Stimulated activated CD4-positive, alpha-beta T cell treated with anti-CD3 and anti-CD28 coated beads, TNF-alpha, amount 100 ng/mL, for 48 hours (primary cell): ENCODE results near the gene TFAP2A.

Experiments
- DNase-seq, 3 donors: peaks; one replicate each; pipeline ENCODE4 v3.0.0-alpha.2; 2020; ENCODE audit warnings: low read depth in 3 of 3

Gene TFAP2A

DNA sequence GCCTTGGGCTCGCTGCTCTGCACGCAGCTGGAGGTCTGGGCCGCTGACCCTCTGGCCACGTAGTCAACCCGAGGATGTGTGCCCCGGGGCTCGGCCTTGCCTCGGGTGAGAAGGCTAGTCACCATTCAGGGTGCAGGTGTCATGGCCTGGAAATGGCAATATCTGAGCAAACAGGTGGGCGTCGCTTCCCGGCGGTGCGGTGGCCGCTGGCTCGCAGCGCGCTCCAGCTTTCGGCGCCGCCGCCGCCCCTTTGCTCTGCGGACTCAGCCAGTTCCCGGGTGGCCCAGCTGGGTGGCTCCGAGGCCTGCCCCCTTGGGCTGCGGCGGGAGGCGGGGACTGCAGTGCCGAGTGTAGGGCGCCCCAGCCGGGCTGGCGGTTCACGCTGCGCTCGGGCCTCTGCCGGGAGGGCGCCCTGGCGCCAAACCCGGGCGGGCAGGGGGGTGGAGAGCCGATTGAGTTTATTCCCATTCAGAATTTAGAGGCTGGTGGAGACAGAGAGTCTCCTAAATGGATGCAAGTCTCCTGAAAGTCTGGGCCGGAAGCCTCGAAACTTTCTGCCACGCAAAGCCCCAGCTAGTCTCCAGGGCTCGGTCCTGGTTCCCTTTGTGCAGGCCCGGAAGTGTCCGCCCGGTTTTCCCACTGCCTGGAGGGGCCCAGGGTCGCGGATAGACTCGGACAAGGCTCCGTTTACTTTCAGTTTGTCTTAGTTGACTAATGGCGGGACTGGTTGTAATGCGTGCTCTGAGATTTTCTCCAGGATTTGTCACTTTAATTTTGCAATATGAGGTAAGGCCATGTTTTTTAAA, 11.3 kb upstream of the TFAP2A start:
- DNase-seq: no peak

DNA sequence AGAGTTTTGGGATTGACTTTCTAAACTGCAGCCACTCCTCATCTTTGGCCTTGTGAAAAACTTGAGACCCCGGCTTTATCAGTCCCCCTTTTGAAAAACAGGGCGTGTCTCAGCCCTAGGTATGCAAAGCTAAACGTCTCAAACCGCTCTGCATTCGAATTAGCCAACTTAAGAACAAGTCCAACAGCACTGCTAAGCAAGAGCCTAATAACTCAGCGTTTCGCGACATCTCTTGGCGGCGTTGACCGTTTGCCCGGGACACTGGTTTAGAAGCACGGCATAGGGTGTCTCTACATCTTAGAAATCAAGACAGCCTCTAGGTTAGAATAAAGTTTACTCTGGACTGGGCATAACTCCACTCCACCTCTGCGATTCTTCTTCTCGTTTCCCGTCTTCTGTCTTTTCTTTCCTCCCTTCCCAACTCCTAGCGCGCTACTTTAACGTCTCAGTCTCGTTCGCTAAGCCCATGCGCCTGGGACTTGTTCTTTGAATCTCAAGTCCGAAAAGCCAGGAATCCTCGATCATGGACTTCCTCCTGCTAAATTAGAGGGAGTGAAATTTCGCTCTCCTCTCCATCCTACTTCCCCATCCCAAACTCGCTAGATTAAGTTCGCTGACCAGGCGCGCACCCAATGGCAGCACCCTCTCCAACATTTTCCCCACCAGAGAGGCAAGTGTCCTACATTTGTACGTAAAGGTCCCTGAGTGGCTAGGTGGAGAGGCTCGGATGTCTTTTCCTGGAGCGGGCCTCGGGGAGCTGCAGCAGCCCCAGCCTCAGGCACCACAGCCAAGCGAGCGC, 10.5 kb upstream of the TFAP2A start:
- DNase-seq: no peak

DNA sequence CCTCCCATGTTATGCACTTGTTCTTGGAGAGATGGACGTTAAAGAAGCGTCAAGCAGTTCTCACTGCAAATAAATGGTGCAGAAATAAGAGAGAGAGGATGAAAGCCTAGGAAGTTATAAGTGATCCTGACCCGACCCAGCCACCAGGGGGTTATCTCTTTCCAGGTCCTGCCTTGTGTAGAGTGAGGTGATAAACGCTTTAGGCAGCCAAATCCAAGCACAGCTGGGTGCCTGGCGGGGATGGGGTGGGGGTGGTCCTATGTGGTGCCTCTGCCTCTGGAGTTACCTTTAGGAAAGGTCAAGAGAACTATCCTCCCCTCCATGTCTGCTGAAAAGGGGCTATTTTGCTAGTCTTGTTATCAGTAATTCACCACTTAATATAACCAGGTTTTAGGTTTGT, 9.2 kb upstream of the TFAP2A start:
- DNase-seq: no peak

DNA sequence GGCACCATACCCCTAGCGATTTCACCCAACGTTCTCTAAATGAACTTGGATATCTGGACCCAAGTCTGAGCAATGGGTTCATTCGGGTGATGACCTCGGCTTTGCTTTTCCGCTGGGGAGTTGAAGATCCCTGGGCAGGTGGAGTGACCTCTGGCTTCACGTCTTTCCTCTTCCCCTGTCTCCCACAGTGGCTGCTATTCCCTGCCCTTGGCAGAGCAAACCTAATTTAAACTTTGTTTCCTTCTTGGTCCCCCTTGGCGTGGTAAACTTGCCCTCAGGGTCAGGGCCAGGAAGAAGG, 7.8 kb upstream of the TFAP2A start:
- no peak for DNase-seq

DNA sequence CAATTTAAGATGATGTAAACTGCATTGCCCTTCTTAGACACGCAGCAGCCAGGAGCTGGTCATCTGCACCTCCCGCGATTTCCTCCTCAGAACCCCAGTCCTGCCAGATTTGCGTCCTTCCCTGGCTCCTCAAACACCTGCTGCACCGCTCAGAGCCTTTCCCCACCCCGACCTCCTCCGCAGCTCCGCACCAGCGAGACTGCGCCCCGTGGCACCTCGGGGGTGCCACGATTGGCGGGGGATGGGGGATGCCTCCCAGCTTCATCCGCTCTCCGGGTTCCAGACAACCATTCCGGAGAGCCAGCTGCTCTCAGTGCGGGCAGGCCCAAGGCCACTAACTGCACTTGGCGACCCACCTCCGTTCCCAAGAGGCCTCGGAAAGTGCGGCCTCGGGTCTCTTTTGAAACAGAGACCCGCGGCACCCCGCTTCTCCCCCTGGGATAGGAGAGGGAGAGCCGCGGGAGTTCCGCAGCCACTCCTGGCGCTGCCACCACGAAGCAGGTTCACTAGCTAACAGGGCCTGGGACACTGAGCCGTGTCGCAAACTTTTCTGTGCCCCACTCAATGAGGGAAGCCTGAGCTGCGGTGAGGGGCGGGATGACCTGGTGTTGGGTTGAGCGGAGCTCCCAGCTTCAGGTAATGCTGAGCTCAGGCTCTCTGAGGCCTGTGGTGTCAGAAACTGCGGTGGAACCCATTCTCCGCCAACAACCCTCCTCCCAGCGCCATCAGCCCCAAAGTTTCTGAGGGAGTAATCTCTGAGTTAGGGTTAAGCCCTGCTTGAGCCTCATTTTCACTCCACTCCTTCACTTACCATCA, 7.3 kb upstream of the TFAP2A start:
- DNase-seq: no peak

DNA sequence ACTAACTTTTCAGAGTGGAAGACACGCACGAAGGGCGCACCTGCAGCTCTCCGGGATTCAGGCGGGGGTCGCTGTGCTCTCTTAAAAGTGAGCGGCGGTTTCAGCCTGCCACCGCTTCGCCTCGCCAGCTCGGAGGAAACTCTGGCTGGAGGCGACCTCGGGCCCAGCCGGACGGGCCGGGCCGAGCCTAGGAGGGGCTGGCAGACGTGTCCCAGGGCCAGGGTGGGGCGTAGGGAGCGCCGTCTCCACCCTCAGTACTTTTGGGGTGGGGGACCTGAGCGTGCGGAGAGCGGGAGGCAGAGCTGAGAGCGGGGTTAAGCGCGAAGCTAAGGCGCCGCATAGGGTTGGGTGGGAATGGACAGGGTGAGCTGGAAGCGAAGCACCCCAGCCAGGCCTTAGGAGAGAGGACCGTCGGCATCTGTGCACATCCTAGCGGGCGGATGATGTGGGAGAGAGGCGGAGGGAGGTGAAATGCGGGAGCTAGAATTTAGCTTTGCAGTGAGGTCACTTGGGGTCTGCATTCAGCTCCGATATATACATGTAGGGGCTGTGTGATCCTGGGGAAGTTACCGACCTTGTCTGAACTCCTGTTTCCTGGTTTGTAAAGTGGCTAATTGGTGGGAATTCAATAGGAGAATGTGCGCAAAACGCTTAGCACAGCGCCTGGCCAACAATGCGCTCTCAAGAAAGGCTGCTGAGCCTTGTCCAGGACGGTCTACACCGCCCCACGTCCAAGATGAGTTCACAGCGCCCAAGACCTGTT, 6.5 kb upstream of the TFAP2A start:
- no peak for DNase-seq

DNA sequence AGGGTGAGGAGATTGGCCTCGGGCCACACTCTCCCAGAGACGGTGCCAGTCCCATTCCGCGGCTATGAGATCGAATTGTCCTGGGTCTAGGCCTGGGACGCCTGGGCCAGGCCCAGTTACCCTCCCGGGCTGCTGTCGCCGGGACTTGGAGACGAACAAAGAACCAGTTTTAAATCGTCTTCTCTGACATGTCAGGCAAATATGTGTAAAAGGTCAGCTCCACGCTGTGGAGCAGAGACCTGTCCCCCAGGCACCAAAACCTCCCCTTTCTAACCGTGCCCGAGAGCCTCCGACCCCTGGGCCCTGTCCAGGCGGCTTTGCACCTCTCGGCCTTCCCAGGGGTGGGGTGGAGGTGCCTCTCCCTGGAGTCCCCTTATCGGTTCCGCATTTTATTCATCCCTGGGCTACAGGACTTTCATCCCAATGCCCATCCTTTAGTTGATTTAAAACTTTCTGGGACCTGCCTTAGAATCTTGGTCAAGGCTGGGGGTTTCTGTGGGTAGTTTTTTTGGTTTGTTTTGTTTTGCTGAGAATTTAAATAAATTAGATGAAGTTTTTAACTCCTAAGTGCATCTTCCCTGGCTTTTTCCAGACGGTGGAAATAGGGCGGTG, 5.8 kb upstream of the TFAP2A start:
- DNase-seq: no peak

DNA sequence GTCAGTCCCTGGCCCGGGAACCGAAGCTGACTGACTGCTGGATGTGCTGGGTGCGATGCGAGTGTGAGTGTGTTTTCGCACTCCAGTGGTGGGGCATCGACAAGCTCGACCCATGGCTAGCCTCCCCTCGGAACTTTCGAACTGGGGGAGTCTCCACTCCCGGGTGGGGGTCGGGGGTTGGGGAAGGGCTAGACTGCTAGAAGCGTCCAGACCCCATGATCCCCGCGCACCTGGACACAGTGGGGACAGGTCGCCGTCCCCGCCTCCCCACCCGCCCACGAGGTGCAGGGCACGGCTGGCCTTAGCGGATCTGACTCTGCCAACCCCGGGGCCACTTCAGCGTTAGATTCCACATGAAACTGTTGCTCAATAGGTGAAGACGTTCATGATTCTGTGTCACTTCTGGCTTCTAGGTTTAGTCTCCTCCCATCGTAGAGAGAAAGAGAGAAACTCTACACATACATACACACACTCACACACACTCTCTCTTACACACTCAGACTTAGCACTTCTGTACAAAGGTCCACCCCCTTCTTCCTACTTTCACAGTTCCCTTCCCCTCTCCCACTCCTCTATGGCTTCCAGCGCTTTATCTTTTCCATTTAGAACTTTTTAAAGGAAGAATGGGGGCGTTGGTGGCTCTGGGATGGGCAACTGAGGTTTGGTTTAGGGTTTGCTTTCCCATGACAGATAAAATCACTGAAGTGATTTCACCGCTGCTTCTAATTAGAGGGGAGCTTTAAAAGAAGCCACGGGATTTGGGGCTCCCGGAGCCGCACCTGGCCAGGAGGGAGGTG, 5.1 kb upstream of the TFAP2A start:
- DNase-seq: no peak

DNA sequence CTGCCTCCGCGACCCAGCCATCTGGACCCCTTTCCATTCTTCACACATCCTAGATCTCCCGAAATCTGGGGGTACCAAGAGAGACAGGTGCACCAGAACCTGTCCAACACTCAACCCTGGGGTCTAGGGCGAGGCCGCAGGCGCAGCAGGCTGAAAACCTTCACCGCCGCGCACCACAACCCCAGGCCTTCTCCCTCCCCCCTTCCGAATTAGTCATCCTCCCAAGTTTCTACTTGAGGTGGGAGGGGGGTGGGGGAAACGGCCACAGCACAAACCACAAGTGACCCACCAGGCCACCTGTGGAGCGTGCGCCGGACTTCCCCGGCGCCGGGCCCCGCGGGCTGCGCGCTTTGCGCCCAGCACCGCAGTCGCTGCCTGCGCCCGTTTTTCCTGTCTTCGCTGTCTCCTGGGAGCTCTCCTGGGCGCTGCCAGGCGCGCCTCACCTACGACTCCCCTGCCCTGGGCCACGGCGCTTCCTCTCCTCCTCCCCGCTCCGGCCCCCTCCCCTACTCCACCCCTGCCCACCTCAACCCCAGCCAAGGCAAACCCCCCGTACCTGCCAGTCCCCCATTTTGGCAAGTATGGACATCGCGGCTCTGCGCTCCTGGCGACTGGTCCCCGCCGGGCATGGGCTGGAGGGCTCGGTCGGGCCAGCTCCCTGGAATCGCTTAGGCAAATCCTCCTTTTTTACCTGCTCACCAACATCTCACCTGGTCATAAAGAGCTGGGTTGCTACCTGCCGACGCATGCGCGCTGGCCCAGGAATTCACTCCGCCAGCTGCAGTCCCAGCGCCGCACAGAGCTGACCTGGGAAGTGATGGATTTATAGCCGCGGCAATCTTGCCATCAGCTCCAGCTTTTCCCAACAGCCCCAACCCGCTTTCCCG, 4.2 kb upstream of the TFAP2A start:
- no peak for DNase-seq

DNA sequence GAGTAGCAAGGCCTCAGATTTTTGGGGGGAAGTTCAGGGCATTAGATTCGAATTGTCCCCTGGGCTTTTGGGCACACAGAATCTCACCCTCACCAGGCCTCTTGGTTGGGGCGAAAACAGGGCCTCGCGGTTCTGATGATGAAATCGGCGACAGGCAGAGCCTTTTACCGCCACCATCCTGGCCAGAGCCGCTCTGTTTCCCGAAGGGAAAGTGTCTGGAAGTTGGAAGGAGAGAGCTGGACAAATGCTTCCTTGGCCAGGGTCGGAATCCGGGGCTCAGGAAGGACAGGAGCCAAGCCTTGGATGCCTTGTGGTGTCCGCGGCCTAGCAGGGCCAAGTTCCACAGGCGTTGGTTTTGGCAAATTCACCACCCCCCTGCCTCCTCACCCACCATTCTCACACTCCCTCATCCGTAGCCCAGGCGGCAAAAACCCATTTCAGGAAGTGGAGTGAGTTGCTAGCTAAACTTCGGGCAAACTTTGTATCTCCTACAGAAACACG, 3.5 kb upstream of the TFAP2A start:
- no peak for DNase-seq

DNA sequence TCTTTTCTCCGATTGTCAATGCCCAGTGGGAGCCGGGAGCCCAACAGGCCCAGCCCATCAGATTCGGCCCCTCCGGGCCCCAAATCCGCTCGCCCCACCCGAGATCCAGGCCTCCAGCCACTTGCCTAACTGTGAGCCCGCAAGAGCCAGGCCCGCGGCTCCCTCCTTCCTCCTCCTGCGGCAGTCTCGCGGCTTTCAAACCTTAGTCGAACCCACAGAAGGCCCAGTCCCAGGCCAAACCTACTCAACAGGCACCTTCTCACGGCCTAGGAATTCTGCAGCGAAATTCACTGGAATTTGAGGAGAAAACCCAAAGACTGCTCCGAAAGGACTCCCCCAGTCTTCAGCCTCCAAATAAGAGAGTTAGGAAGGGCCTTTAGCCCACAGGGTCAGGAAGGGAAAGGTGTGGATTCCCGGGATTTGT, 2.8 kb upstream of the TFAP2A start:
- DNase-seq: no peak

DNA sequence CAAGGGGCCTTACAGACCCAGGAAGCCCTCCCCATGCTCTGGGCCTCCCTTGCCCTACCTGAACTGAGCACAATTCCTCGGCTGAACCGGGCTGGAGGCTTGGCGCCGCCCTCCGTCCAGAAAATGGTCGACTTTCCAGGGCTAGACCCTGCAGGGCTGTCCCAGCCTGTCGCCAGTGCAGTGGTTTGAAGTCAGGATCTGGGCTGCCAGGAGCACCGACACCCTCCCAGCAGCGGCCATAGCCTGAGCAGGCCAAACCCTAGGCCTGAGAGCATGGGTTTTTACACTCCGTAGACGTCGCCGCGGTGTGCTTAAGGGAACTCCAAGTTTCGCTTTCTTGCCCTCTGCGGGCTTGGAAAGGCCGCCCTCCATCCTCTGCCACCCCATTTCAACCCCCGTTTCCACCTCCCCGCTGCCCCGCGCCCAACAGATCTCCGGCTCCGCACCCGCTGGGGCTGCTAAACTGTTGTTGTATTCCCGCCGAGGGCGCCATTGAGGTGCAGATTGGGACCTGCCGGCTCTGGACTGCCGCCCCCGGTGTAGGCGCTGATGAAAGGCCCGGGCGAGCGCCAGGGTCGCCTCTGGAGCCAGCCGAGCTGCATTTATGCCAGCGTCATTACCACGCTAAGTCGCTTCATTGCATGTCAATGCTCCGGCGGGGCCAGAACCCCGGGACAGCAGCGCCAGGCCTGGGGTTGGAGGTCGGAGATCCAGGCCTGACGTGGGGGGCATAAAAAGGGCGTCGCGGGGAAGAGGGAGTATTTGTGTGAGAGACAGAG, 2.2 kb upstream of the TFAP2A start:
- DNase-seq: no peak

DNA sequence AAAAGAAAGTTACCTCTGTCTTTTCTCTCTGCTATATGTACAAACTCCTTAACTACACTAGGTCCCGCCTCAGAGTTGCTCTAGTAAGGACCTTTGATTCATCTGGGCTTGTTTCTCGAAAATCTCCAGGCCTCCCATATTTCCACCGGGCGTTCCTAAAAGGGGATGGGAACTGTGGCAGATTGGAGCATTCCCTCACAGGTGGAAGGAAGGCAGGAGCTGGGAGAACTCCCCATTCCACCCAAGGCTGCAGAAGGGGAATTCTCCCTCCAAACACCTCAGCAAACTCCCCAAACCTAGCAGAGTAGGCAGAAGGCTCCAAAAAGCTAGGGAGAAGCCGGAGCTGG, 1.6 kb upstream of the TFAP2A start:
- no peak for DNase-seq

DNA sequence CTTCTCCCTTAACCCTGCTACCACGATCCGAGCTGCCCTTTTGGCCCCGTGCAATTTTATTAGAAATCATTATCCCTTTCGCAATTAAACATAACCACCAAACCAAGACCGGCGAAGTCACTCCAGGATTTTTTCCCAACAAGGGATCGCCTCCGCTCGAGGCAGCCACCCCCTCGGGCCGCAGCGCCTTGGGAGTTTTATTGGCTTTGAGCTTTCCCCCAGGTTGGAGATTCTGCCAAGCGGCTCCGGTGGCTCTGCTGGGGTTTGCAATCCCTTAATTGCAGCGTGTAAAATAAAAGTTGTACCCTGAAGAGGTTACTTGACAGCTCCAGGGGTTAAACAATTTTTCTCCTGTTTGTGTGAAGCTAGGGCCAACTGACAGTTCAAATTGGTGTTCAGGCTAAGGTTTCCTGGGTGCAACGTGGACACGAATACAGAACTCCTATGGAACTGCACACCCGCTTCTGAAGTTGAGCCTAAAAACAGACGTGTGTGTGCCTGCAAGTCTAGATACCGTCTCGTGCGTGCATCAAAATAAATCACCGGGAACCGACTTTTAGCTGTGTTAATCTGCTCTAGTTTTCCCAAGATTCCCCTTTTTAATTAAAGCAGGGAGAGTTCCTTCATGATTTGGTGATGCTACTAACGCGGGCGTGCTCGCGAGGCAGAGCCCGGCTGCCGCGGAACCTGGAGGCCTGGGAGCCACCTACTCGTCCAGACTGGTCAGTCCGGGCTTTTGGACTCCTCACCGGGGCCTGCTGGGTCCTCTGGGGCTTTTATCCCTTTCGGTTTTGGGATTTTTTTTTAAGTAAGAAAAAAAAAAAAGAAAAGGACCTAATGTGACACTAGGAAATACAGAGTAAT, 975 bp upstream of the TFAP2A start:
- no peak for DNase-seq

DNA sequence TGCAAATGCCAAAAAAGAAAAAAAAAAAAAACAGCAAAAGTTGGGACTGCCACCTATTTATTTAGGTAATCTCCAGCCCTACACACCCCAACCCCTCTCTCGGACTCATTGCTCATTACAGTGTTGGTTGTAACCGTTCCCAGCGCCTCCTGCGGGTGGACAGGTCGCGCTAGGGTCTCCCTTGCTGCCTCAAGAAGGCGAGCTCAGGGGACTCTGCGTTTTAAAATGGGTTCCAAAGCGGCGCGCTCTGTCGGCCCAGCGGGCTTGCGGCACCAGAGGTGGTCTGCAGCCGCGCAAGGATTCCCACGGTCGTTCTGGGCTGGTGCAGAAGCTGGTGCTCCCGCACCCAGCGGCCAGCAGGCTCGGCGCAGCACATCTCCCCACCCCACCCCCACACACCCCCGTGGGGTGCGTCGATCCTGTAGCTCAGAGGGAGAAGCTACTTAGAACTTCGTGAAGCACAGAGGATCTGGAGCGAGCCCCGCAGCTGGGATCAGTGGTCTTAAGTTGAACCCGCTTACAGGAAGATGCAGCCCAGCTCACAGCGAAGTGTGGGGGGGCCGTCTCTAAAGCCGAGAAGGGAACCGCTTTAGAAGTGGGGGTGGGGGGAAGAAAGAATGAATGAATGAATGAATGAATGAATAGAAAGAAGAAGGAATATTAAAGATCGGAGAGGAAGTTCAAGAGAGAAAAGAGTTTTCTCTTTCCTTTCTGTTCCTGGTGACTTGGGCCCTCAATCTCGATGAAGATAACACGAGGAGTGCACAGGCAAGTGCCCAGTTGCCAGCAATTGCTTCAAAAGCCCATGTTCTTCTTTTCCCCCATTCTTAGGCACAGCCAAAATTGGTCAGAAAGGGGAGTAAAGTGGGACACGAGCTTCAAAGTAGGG, 780 bp downstream of the TFAP2A start:
- no peak for DNase-seq

DNA sequence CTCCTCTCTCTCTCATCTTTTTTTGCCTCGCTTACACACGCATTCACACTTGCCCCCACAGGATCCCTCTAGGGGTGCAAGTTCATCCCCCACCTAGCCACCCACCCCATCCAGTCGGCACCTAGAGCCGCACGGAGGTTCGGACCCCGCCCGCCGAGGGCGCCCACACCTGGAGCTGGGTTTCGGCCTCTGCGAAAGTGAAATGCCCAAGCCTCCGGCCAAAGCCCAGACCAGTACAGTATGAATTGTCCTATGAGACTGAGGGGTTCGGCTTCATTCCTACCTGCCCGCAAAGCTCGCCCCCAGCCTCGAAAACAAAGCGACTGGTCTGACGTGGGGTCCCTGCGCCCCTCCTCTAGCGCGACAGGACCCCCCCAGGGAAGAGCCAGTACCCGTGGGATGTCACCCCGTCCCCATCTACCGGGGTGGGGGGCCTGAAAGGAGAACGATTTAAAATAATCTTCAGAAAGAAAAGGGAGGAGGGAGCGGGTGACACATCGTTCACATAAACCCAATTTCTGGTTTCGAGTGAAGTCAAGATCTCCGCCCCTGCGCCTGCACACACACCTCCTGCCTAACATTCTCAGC, 1.5 kb downstream of the TFAP2A start:
- no peak for DNase-seq
